Suprapubic skin (tissue), 4 donors: ENCODE data around the gene PRDM5.

Source experiments
- EP300 ChIP-seq: sonication (generic); formaldehyde crosslinking; IDR thresholded peaks from one replicate; pipeline ENCODE4 v1.6.1; 2017; ENCODE audit warnings: antibody characterized with exemption
- POLR2A ChIP-seq, 2 donors: fragments of 450-650 bp; IDR thresholded peaks; one replicate each; pipeline ENCODE4 v1.6.1; 2017; ENCODE audit warnings: antibody characterized with exemption in 2 of 2, mild to moderate bottlenecking in 2 of 2, moderate library complexity in 2 of 2
- POLR2AphosphoS5 ChIP-seq, 3 donors: sonication (generic); formaldehyde crosslinking; IDR thresholded peaks; one replicate each; pipeline ENCODE4 v1.6.1; 2017; ENCODE audit warnings: antibody characterized with exemption in 3 of 3
- TF ChIP-seq, protein P1 (sequence below), 2 donors: fragments of 200-600 bp in 1 of 2; fragments of 450-650 bp in 1 of 2; sonication (generic) in 1 of 2; IDR thresholded peaks; one replicate each; pipeline ENCODE4 v1.5.1; 2016 to 2019; ENCODE audit warnings: antibody characterized with exemption in 2 of 2, mild to moderate bottlenecking in 1 of 2, moderate library complexity in 1 of 2

DNA sequence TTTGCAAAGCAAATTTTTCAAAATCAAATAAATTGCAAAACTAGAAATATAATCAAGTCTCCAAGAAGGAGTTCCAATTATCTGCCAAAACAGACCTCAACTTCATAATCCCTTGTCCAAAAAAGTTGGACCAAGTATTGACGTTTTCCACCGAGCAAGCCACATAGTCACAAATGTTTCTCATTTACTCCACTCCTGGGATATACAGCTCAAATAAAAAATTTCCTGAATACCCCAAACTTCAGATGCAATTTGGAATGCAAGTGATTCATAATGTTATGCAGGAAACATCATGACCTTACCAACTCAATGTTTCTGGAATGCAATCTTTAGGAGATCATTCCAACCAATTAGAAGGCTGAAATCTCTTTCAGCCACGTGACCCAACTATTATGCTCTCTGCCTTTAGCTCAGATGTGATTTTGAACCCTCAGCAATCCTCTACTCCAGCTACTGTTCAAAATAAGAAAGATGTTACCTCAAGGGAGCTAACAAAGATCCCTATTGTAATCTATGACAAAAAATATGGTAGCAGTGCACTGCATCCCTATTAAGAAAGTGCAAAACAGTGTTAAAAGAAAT, 72.4 kb downstream of the PRDM5 start:
- TF ChIP-seq POLR2A (IDR thresholded peaks at IDR 0.05), result no peak
- TF ChIP-seq, protein P1, sequence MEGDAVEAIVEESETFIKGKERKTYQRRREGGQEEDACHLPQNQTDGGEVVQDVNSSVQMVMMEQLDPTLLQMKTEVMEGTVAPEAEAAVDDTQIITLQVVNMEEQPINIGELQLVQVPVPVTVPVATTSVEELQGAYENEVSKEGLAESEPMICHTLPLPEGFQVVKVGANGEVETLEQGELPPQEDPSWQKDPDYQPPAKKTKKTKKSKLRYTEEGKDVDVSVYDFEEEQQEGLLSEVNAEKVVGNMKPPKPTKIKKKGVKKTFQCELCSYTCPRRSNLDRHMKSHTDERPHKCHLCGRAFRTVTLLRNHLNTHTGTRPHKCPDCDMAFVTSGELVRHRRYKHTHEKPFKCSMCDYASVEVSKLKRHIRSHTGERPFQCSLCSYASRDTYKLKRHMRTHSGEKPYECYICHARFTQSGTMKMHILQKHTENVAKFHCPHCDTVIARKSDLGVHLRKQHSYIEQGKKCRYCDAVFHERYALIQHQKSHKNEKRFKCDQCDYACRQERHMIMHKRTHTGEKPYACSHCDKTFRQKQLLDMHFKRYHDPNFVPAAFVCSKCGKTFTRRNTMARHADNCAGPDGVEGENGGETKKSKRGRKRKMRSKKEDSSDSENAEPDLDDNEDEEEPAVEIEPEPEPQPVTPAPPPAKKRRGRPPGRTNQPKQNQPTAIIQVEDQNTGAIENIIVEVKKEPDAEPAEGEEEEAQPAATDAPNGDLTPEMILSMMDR (IDR thresholded peaks at IDR 0.05), result no peak
- TF ChIP-seq EP300, result no peak
- no peak for TF ChIP-seq POLR2AphosphoS5 (IDR thresholded peaks at IDR 0.05)
